ENCODE measurements around the gene SAMD4A. TPM values are rescaled to one million over a fixed set of nuclear protein-coding genes. Genes with fewer than 3 reads are reported as not detected.
A peak's percentile ranks its signal among the peaks of the same experiment; 100 is the strongest.

The SAMD4A gene
- total and polyA plus RNA-seq, 2 of the 4 experiments (the other 2 are of a cell fraction): 22.9 to 38.2 TPM

GRCh38 chr14:54768501-54769129, 201.7 kb downstream of the SAMD4A start:
- peak overlapping the region; percentile 35 for H3K4ac ChIP-seq (ENCODE audit: low read depth, low read length)
- no peaks in the 10 kb centered on the region for H3K9me3 ChIP-seq (ENCODE audit: control insufficient read depth, insufficient read depth, low read length)
- intact Hi-C loops (cut with micrococcal nuclease): no loop called here
- no peak overlapping the region for H2BK15ac ChIP-seq (ENCODE audit: low read depth, low read length)
- H3K56ac ChIP-seq (ENCODE audit: extremely low read depth, insufficient read depth, low read length): no peak overlapping the region
- TF ChIP-seq POLR2A (IDR thresholded peaks at IDR 0.05; ENCODE audit: low read depth, low read length) (no peak), MXI1 (IDR thresholded peaks at IDR 0.05; ENCODE audit: borderline replicate concordance, low read depth, low read length) (no peak), CTCF (conservative IDR thresholded peaks at IDR 0.05; ENCODE audit: low read depth, low read length) (no peak), FOS (IDR thresholded peaks at IDR 0.05; ENCODE audit: low read depth, low read length) (no peak), CEBPB (IDR thresholded peaks at IDR 0.05; ENCODE audit: low read depth, low read length) (no peak), NFE2L2 (IDR thresholded peaks at IDR 0.05; ENCODE audit: low read depth, low read length) (no peak)
- H2BK5ac ChIP-seq (ENCODE audit: low read depth, low read length, poor library complexity, severe bottlenecking): no peak overlapping the region
- CTCF ChIA-PET: no interaction called here
- H3K79me1 ChIP-seq (ENCODE audit: low read depth in 1 of 2, low read length in 2 of 2): peaks cover 25 to 74% of the 10 kb centered on the region in 2 experiments
- H3K4me2 ChIP-seq (ENCODE audit: low read depth, low read length): no peak overlapping the region
- H2BK20ac ChIP-seq (ENCODE audit: low read depth, low read length): peak overlapping the region; percentile 51; the same call in 1 of the 2 replicates
- H3K9ac ChIP-seq (ENCODE audit: low read depth, low read length): no peak overlapping the region
- in situ Hi-C loops (cut with MboI; ENCODE audit: low sequenced_read_pairs): no loop called here
- POLR2A ChIA-PET (ENCODE audit: unreplicated experiment): no interaction called here
- H4K8ac ChIP-seq (ENCODE audit: low read depth in 2 of 2, low read length in 2 of 2): no peak overlapping the region; a peak in 1 of 4 replicates
- H4K5ac ChIP-seq (ENCODE audit: low read depth, low read length): no peak overlapping the region
- no peak overlapping the region for H4K91ac ChIP-seq (ENCODE audit: insufficient read depth, low read depth, low read length)
- peak; percentile 28 for DNase-seq
- no peak overlapping the region for H3K27ac ChIP-seq (ENCODE audit: insufficient read depth, low read length)
- H3K4me1 ChIP-seq (ENCODE audit: control insufficient read depth, insufficient read depth, low read length): peaks cover 9% of the 10 kb centered on the region
- WGBS, 2 experiments (ENCODE audit: extremely low coverage in 2 of 2, insufficient read length in 1 of 2): 63% methylated on average over 3 of the region's 9 CpGs; no CpG with 5 or more reads in 1 of the 2 experiments
- peaks cover 14% of the 10 kb centered on the region for H3K9me1 ChIP-seq (ENCODE audit: insufficient read depth, low read length)
- BruUV-seq (replicated peaks): no TSS peak
- peak overlapping the region; percentile 12 for H3K23ac ChIP-seq (ENCODE audit: low read depth, low read length)
- ATAC-seq (ENCODE audit: low read depth): no peak
- dilution Hi-C loops (cut with HindIII; ENCODE audit: low sequenced_read_pairs, unreplicated experiment): no loop called here
- H3K36me3 ChIP-seq (ENCODE audit: control insufficient read depth, insufficient read depth, low read length): peaks cover 57% of the 10 kb centered on the region
- H4K20me1 ChIP-seq (ENCODE audit: insufficient read depth, low read length): peaks cover 2% of the 10 kb centered on the region; the same call in 1 of the 2 replicates
- H3K14ac ChIP-seq (replicated peaks; ENCODE audit: low read depth, low read length): no peak overlapping the region
- H3K4me3 ChIP-seq (ENCODE audit: insufficient read depth, low read depth, low read length): no peak overlapping the region
- H3K27me3 ChIP-seq (ENCODE audit: control insufficient read depth, insufficient read depth, low read length): no peaks in the 10 kb centered on the region
- 0 out of 2 replicates have a peak overlapping the region, but pooled peaks have one; percentile 13 for H2BK120ac ChIP-seq (ENCODE audit: low read depth, low read length)
- H3K18ac ChIP-seq (ENCODE audit: low read depth, low read length): no peak overlapping the region
- peak overlapping the region; percentile 43; the same call in 1 of the 2 replicates for H2AK5ac ChIP-seq (ENCODE audit: low read depth, low read length)
- H2AK9ac ChIP-seq (replicated peaks; ENCODE audit: low read depth, low read length, poor library complexity): no peak overlapping the region
- H2AFZ ChIP-seq (replicated peaks; ENCODE audit: low read length, poor library complexity): no peak overlapping the region
